VCaP (cell line): ENCODE data around the gene FOXL2.
A peak's percentile ranks its signal among the peaks of the same experiment; 100 is the strongest.
"Not testable (repeated sequence)": the region's sequence is repeated elsewhere in the genome, so short reads cannot be mapped to it uniquely, and the experiment has no call there.

Source experiments
- H3K27ac ChIP-seq: fragments of 450-650 bp; 2 replicates; pipeline ENCODE4 v1.5.1; 2017
- CTCF ChIP-seq: fragments of 450-650 bp; conservative IDR thresholded peaks from 2 replicates; pipeline ENCODE4 v1.5.1; 2017; ENCODE audit warnings: mild to moderate bottlenecking, moderate library complexity

The FOXL2 gene

GRCh38 chr3:138923531-138923994 is 23.4 kb downstream of the FOXL2 start:
- peak; percentile 92 for TF ChIP-seq CTCF
- no peak overlapping the region for H3K27ac ChIP-seq

GRCh38 chr3:138922400-138922799 is 24.5 kb downstream of the FOXL2 start:
- not testable (repeated sequence) for H3K27ac ChIP-seq

- no peak for TF ChIP-seq CTCF
- no peak overlapping the region for H3K27ac ChIP-seq
Observed at GRCh38 chr3:138921316-138922292, 25.3 kb downstream of the FOXL2 start.

- H3K27ac ChIP-seq, result no peak overlapping the region
- TF ChIP-seq CTCF, result no peak
Observed at GRCh38 chr3:138919325-138919724, 27.6 kb downstream of the FOXL2 start.

- TF ChIP-seq CTCF, result no peak
- peak overlapping the region; percentile 90 for H3K27ac ChIP-seq
Observed at GRCh38 chr3:138916824-138917223, 30.1 kb downstream of the FOXL2 start.

GRCh38 chr3:138915503-138916498 is 31.1 kb downstream of the FOXL2 start:
- TF ChIP-seq CTCF, result peak; percentile 93
- peak overlapping the region; percentile 90 for H3K27ac ChIP-seq

- peak overlapping the region; percentile 90 for H3K27ac ChIP-seq
- no peak for TF ChIP-seq CTCF
Observed at GRCh38 chr3:138914870-138915502, 32.0 kb downstream of the FOXL2 start.
